NT2/D1 (cell line): ENCODE data around the gene ZNF593OS.

Experiments used
- SUZ12 ChIP-seq: IDR thresholded peaks from 2 replicates; pipeline ENCODE4 v1.6.1; 2011; ENCODE audit not compliant: insufficient read length, insufficient read depth; ENCODE audit errors: extremely low read depth
- ZNF274 ChIP-seq: IDR thresholded peaks from 2 replicates; pipeline ENCODE4 v1.6.1; 2011; ENCODE audit warnings: mild to moderate bottlenecking, low read depth, low read length

DNA sequence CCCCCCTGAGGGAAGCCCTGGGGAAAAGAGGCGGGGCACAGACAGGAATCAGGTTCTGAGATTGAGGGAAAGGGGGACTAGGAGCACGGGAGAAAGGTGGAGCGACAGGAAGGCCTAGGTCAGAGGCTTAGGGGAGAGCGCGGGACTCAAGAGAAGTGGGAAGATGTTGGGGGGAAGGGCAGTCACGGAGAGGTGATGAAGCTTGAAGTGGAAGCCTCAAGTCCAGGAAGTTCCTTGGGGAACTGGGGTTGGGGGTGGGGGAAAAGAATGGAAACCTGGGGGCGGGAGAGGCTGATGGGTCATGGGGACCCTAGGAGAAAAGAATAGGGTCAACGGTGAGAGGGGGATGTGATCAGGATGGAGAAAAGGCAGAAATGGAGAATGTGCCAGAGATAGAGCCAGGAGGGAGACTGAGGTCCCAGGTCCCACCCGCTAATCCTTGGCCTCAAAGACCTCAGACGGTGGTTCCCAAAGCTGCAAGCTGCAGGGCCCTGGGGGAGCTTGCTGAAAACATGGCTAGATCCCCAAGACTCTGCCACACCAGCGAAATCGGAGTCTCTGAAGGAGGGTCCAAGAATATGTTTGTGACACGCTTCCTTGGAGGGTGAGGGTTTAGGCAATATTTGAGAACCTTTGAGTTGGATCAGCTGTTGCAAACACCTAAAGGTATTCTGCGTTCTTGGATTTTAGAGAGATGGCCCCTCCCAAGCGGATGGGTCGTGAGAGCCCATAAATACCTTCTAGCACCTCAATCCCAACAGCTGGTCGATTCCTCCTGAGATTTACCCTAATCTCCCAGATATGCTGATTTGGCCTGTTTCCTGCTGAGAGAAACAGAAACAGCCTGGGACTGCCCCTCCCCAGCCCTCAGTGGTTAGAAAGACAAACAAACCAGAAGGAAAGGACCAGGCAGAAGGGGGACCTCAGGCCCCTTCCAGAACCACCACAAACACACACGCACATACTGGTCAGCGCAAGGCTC is 6.5 kb downstream of the ZNF593OS start:
- TF ChIP-seq ZNF274 (no peak), SUZ12 (peak; percentile 19)
